ENCODE data around the gene FNDC3B. TPM values are rescaled to one million over a fixed set of nuclear protein-coding genes. Genes with fewer than 3 reads are reported as not detected.

The FNDC3B gene
- total and polyA plus RNA-seq, 4 donors: 23.3 to 74.2 (median 32.9) TPM

- TF ChIP-seq TAF1 (conservative IDR thresholded peaks at IDR 0.05) (no peak), NR2F2 (IDR thresholded peaks at IDR 0.05) (no peak), JUND (IDR thresholded peaks at IDR 0.05) (no peak), GABPA (IDR thresholded peaks at IDR 0.05 in 1 of 2, conservative IDR thresholded peaks at IDR 0.05 in 1 of 2) (no peak), FOXA1 (IDR thresholded peaks at IDR 0.05) (no peak), EGR1 (IDR thresholded peaks at IDR 0.05; ENCODE audit: low read depth in 2 of 2) (no peak), HNF4G (IDR thresholded peaks at IDR 0.05) (no peak)
- TF ChIP-seq, protein P1, sequence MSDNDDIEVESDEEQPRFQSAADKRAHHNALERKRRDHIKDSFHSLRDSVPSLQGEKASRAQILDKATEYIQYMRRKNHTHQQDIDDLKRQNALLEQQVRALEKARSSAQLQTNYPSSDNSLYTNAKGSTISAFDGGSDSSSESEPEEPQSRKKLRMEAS (IDR thresholded peaks at IDR 0.05): no peak
- TF ChIP-seq, protein P2, sequence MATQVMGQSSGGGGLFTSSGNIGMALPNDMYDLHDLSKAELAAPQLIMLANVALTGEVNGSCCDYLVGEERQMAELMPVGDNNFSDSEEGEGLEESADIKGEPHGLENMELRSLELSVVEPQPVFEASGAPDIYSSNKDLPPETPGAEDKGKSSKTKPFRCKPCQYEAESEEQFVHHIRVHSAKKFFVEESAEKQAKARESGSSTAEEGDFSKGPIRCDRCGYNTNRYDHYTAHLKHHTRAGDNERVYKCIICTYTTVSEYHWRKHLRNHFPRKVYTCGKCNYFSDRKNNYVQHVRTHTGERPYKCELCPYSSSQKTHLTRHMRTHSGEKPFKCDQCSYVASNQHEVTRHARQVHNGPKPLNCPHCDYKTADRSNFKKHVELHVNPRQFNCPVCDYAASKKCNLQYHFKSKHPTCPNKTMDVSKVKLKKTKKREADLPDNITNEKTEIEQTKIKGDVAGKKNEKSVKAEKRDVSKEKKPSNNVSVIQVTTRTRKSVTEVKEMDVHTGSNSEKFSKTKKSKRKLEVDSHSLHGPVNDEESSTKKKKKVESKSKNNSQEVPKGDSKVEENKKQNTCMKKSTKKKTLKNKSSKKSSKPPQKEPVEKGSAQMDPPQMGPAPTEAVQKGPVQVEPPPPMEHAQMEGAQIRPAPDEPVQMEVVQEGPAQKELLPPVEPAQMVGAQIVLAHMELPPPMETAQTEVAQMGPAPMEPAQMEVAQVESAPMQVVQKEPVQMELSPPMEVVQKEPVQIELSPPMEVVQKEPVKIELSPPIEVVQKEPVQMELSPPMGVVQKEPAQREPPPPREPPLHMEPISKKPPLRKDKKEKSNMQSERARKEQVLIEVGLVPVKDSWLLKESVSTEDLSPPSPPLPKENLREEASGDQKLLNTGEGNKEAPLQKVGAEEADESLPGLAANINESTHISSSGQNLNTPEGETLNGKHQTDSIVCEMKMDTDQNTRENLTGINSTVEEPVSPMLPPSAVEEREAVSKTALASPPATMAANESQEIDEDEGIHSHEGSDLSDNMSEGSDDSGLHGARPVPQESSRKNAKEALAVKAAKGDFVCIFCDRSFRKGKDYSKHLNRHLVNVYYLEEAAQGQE (IDR thresholded peaks at IDR 0.05): no peak
- TF ChIP-seq, protein P3, sequence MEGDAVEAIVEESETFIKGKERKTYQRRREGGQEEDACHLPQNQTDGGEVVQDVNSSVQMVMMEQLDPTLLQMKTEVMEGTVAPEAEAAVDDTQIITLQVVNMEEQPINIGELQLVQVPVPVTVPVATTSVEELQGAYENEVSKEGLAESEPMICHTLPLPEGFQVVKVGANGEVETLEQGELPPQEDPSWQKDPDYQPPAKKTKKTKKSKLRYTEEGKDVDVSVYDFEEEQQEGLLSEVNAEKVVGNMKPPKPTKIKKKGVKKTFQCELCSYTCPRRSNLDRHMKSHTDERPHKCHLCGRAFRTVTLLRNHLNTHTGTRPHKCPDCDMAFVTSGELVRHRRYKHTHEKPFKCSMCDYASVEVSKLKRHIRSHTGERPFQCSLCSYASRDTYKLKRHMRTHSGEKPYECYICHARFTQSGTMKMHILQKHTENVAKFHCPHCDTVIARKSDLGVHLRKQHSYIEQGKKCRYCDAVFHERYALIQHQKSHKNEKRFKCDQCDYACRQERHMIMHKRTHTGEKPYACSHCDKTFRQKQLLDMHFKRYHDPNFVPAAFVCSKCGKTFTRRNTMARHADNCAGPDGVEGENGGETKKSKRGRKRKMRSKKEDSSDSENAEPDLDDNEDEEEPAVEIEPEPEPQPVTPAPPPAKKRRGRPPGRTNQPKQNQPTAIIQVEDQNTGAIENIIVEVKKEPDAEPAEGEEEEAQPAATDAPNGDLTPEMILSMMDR (IDR thresholded peaks at IDR 0.05; ENCODE audit: low read depth, low read length, missing input control): no peak
- no peak for DNase-seq (ENCODE audit: low spot score)
Measured at GRCh38 chr3:172138193-172138537, 98.8 kb downstream of the FNDC3B start.

GRCh38 chr3:172138792-172139507, 99.6 kb downstream of the FNDC3B start:
- 75% methylated on average over 6 of the region's 6 CpGs for whole genome bisulfite sequencing
- no peaks in the 10 kb centered on the region for H3K9me3 ChIP-seq (ENCODE audit: control insufficient read depth in 4 of 4, low read length in 3 of 4)
- H3K36me3 ChIP-seq (ENCODE audit: control insufficient read depth in 4 of 4, insufficient read depth in 3 of 4, low read depth in 1 of 4, low read length in 3 of 4): peaks cover 0 to 1% (median 0%) of the 10 kb centered on the region in 4 donors
- no peak overlapping the region for H3K9ac ChIP-seq (ENCODE audit: low read depth in 1 of 2, low read length in 2 of 2)
- DNase-seq (ENCODE audit: low spot score): peak; percentile 42
- peaks cover 11 to 57% (median 27%) of the 10 kb centered on the region in 4 donors for H3K4me1 ChIP-seq (ENCODE audit: control insufficient read depth in 4 of 4, insufficient read depth in 4 of 4, low read length in 3 of 4)
- no peaks in the 10 kb centered on the region for H3K27me3 ChIP-seq (ENCODE audit: control insufficient read depth in 4 of 4, insufficient read depth in 4 of 4, low read length in 3 of 4)
- H3K4me3 ChIP-seq (ENCODE audit: low read depth in 1 of 3, low read length in 3 of 3): no peak overlapping the region
- TF ChIP-seq RAD21 (IDR thresholded peaks at IDR 0.05) (no peak), YY1 (IDR thresholded peaks at IDR 0.05) (peak; percentile 63), JUND (IDR thresholded peaks at IDR 0.05) (peak; percentile 66 to 80)
- TF ChIP-seq, protein P4, sequence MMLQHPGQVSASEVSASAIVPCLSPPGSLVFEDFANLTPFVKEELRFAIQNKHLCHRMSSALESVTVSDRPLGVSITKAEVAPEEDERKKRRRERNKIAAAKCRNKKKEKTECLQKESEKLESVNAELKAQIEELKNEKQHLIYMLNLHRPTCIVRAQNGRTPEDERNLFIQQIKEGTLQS (IDR thresholded peaks at IDR 0.05): peak; percentile 34
- H3K27ac ChIP-seq (ENCODE audit: low read depth in 1 of 2, low read length in 2 of 2): peak overlapping the region; percentile 91 to 95

More at GRCh38 chr3:172138193-172138537, 98.8 kb downstream of the FNDC3B start:
- H3K27me3 ChIP-seq (ENCODE audit: control insufficient read depth in 4 of 4, insufficient read depth in 4 of 4, low read length in 3 of 4): no peaks in the 10 kb centered on the region
- H3K4me1 ChIP-seq (ENCODE audit: control insufficient read depth in 4 of 4, insufficient read depth in 4 of 4, low read length in 3 of 4): peaks cover 14 to 60% (median 28%) of the 10 kb centered on the region in 4 donors
- peaks cover 0 to 2% (median under 1%) of the 10 kb centered on the region in 4 donors for H3K36me3 ChIP-seq (ENCODE audit: control insufficient read depth in 4 of 4, insufficient read depth in 3 of 4, low read depth in 1 of 4, low read length in 3 of 4)
- 82% methylated on average over 3 of the region's 3 CpGs for WGBS
- H3K27ac ChIP-seq (ENCODE audit: low read depth in 1 of 2, low read length in 2 of 2): peak overlapping the region; percentile 65 to 95
- H3K9ac ChIP-seq (ENCODE audit: low read depth in 1 of 2, low read length in 2 of 2): no peak overlapping the region
- no peak overlapping the region for H3K4me3 ChIP-seq (ENCODE audit: low read depth in 1 of 3, low read length in 3 of 3)
- no peaks in the 10 kb centered on the region for H3K9me3 ChIP-seq (ENCODE audit: control insufficient read depth in 4 of 4, low read length in 3 of 4)

Measured in liver (tissue), 9 donors.